Kidney capillary endothelial cell (primary cell): ENCODE data around the gene NPTXR.

ENCODE experiments used
- DNase-seq: peaks from one replicate; pipeline ENCODE4 v3.0.0-alpha.2; 2018; ENCODE audit warnings: low spot score

NPTXR gene

DNA sequence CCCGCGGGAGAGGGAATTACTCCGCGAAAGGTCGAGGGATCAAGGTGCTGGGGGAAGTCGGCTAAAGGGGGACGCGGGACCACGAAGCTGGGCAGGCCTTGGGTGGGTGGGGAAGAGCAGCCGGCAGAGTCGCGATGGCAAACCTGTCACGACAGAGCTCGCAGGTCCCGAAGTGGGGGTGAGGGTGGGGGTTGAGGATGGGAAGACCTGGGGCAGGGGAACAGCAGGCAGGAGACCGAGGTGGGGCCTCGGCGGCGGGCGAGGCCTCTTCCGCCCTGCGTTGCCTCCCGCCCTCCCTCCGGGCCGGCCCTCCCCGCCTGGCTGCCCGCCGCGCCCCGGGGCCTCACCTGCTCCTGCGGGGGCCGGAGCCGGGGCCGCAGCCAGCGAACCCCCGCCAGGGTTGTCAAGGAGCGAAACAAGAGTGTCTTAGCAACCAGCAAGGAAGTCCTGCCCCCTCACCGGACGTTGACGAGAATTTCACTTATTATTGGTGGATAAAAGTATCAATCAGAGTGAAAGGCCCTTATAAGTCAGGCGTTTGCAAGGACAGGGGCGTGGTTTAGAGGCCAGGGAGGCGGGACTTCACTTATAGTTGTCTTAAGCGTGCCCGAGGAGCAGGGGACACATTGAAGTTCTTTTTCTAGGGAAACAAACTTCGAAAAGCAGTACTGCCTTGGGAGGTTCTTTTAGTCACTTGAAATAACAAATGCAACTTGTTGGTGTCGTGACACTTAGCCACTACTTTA lies 49.9 kb downstream of the NPTXR start, which contains the start of gene DNAL4:
Gene DNAL4 (minus strand): TSS at position 423 of the 746 bp plus-strand sequence. CDS start 11,412 bp downstream, outside the sequence.
- DNase-seq, result peak; percentile 94

DNA sequence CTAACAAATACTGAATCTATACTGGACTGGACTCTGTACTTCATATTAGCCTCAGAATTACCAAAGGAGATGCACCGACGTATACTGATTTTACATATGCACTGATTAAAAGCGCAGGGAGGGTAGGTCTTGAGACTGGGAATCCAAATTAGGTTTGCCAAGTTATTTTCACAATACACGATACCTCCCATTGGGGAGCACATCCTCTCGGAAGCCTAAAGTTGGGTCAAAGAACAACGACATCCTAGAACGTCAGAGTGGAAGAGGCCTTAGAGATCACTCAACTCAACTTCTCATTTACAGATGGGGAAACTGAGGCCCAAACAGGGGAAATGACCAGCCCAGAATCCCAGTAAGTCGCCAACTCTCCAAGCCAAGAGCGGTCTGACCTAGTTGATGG lies 50.5 kb downstream of the NPTXR start:
- DNase-seq, result no peak

- DNase-seq, result no peak
These were observed 51.0 kb downstream of the NPTXR start for GRCh38 chr22:38792833-38793232.

- DNase-seq, result no peak
These were observed 54.2 kb downstream of the NPTXR start for GRCh38 chr22:38789606-38790005.

GRCh38 chr22:38788846-38789245 lies 55.0 kb downstream of the NPTXR start:
- DNase-seq, result no peak

- peak; percentile 59 for DNase-seq
These were observed 55.6 kb downstream of the NPTXR start for GRCh38 chr22:38788021-38788816.

GRCh38 chr22:38786631-38787030 lies 57.2 kb downstream of the NPTXR start:
- no peak for DNase-seq

- no peak for DNase-seq
These were observed 59.0 kb downstream of the NPTXR start for GRCh38 chr22:38784856-38785255.

DNA sequence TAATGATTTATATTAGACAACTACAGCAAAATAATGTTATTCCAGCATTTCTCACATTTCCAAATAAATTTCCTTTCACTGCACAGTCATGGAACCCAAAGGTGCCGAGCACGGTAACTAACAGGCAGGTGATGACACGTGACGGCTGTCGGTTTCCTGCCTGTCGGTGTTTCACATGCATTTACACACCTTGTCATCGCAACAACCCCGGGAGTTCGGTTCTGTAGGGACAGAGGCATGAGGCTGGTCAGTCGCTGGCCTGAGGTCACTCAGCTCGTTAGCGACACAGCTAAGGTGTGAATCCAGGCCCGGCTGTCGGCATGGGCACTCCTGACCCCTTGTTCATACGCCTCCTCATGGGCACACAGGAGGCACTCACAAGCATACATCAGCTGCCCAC lies 59.8 kb downstream of the NPTXR start:
- DNase-seq, result no peak

GRCh38 chr22:38783095-38783615 lies 60.7 kb downstream of the NPTXR start:
- DNase-seq, result no peak

- no peak for DNase-seq
These were observed 61.3 kb downstream of the NPTXR start for GRCh38 chr22:38782402-38783094.

GRCh38 chr22:38781033-38781432 lies 62.8 kb downstream of the NPTXR start:
- DNase-seq, result no peak

GRCh38 chr22:38777087-38777671 lies 66.6 kb downstream of the NPTXR start:
- no peak for DNase-seq

DNA sequence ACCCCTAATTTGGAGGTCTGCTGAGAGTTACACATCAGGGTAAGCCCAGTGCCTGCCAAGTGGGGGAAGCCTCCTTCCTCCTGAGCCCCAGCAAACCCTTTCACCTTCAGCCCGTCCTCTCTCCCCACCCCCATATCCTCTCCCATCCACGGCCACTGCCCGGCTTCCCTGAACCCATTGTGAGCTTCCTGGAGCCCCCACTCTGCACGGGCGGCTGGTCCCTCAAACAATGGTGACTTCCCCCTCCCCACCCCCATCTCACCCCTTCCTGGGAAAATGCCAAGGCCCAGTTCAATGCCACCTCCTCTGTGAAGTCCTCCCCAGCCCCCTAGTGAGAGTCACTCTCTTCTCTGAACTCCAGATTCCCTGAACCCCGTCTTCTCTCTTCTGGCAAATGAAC lies 67.7 kb downstream of the NPTXR start:
- no peak for DNase-seq

GRCh38 chr22:38775656-38776055 lies 68.2 kb downstream of the NPTXR start:
- DNase-seq, result no peak

- no peak for DNase-seq
These were observed 69.2 kb downstream of the NPTXR start for GRCh38 chr22:38774496-38775166.

DNA sequence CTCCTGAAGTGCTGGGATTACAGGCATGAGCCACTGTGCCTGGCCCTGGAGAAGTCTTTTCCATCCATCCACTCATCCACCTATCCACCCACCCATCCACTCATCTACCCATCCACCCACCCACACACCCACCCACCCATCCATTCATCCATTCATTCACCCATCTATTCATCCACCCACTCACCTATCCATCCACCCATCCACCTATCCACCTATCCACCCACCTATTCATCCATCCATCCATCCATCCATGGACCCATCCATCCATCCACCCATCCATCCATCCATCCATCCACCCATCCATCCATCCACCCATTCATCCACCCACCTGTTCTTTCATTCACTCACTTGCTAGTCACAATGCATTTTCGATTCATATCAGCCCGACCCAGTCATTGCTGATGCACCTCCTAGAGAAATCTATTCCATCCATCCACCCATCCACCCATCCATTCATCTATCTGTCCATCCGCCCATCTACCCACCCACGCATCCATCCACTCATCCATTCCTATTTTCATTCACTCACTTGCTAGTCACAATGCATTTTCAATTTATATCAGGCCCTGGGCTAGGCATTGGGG lies 70.4 kb downstream of the NPTXR start:
- DNase-seq, result no peak

GRCh38 chr22:38772623-38772873 lies 71.3 kb downstream of the NPTXR start:
- DNase-seq, result no peak

- no peak for DNase-seq
These were observed 73.4 kb downstream of the NPTXR start for GRCh38 chr22:38770257-38770949.
